Heart right ventricle (tissue), 16 donors: ENCODE results near the gene EZR. TPM values are rescaled to one million over a fixed set of nuclear protein-coding genes. Genes with fewer than 3 reads are reported as not detected.

Experiments
- ATAC-seq, 8 donors: fragments of 200-7000 bp; cut with Tn5 transposase; one replicate each; pipeline ENCODE4 v1.9.1; 2020; ENCODE audit warnings: mild to moderate bottlenecking in 8 of 8, moderate library complexity in 8 of 8, moderate number of reproducible peaks in 1 of 8
- DNase-seq, 2 donors: peaks; one replicate each; pipeline ENCODE4 v3.0.0-alpha.2; 2020
- H3K27ac ChIP-seq, 10 donors: fragments of 200-600 bp; sonication (generic) in 2 of 10; one replicate each; pipeline versions ENCODE4 v1.5.0 to v1.8.0; 2020 to 2022; ENCODE audit warnings: mild to moderate bottlenecking in 3 of 10
- H3K27me3 ChIP-seq, 7 donors: fragments of 200-600 bp; one replicate each; pipeline ENCODE4 v1.8.0; 2021 to 2022; ENCODE audit warnings: mild to moderate bottlenecking in 2 of 7
- H3K36me3 ChIP-seq, 9 donors: fragments of 200-600 bp; sonication (generic) in 1 of 9; one replicate each; pipeline versions ENCODE4 v1.5.0 to v1.8.0; 2020 to 2022; ENCODE audit warnings: mild to moderate bottlenecking in 2 of 9
- H3K4me1 ChIP-seq, 9 donors: fragments of 200-600 bp; sonication (generic) in 1 of 9; one replicate each; pipeline versions ENCODE4 v1.5.0 to v1.8.0; 2020 to 2022; ENCODE audit warnings: mild to moderate bottlenecking in 4 of 9
- H3K4me3 ChIP-seq, 10 donors: fragments of 200-600 bp; sonication (generic) in 2 of 10; one replicate each; pipeline versions ENCODE4 v1.5.0 to v1.8.0; 2020 to 2022; ENCODE audit warnings: mild to moderate bottlenecking in 7 of 10, moderate library complexity in 2 of 10
- H3K9me3 ChIP-seq, 11 donors: fragments of 200-600 bp in 10 of 11; sonication (generic) in 2 of 11; one replicate each; pipeline versions ENCODE4 v1.5.0 to v1.8.0; 2013 to 2022; ENCODE audit warnings: mild to moderate bottlenecking in 2 of 11, control low read depth in 1 of 11, moderate library complexity in 1 of 11
- WGBS, 2 donors: extraction: QIAGEN DNeasy Blood & Tissue Kit; methylation state at CpG; one replicate each; pipeline ENCODE4 v1.1.7; 2013; ENCODE audit warnings: inconsistent platforms in 1 of 2; 5-methylcytosine and 5-hydroxymethylcytosine counted together
- intact Hi-C, 10 donors: fragments of 100-400 bp; cut with DNase I; formaldehyde crosslinking; loops; one replicate each; pipeline versions ENCODE4 v1.11.1 to v1.14.2; 2022
- polyA plus RNA-seq, 2 donors: library from polyadenylated mRNA; stranded (reverse); fragments of 200-250 nt; gene quantifications; one replicate each; pipeline ENCODE4 v1.2.3, GENCODE V29; 2013
- total RNA-seq, 10 donors: library from RNA; stranded (reverse); fragmentation: NEBNext Ultra II Directional in 3 of 10; extraction: Animal tissue kit (Norgen Biotek cat#: 25700) in 3 of 10; gene quantifications; one replicate each; pipeline versions ENCODE4 v1.2.1 to v1.2.4, GENCODE V29; 2021 to 2023
- TF ChIP-seq, protein P1 (sequence below), 9 donors: fragments of 200-600 bp; sonication (generic) in 2 of 9; IDR thresholded peaks; one replicate each; pipeline versions ENCODE4 v1.5.0 to v1.8.0; 2021 to 2022; ENCODE audit warnings: antibody characterized with exemption in 9 of 9, mild to moderate bottlenecking in 5 of 9, moderate library complexity in 1 of 9
- donor health status: Arrhythmogenic right ventricular cardiomyopathy.
- donor health status: ischemic (EF 13 %, LVEDD 7.1; RV severe dilation, severe dysfunction).
- donor health status: healthy with polysubstance abuse.
- donor health status: DM: no; HTN: yes; CAD: no.
- donor health status: DM: no; HTN: no; CAD: no.
- donor health status: ischemic (EF 25% LVEDD 6.9; RV normal size, moderate dysfunction).
- donor health status: ischemic (EF 25% LVEDD 5.7; RV mildly dilated, moderate dysfunction).
- donor health status: healthy.
- donor health status: DM: yes; HTN: yes; CAD: no.
- donor health status: Ischemic cardiomyopathy.
- donor health status: ischemic (EF 35%, LVEDD 5.7; RV mildly dilated, moderate dysfunction).
- donor health status: nonischemic (EF 11% LVEDD 7.7; RV severe dilation, severe dysfunction).
- donor health status: DM: yes; HTN: yes; CAD: no.
- donor health status: PGD.
- donor health status: ischemic (EF 29% LVEDD 5.4; RV normal size, mild dysfunction).
- donor health status: nonischemic (EF 23%, LVEDD 6.1; RV moderate dilation, normal function).

Gene EZR
- total and polyA plus RNA-seq, 12 donors = 90.3 to 322 (median 186) TPM

DNA sequence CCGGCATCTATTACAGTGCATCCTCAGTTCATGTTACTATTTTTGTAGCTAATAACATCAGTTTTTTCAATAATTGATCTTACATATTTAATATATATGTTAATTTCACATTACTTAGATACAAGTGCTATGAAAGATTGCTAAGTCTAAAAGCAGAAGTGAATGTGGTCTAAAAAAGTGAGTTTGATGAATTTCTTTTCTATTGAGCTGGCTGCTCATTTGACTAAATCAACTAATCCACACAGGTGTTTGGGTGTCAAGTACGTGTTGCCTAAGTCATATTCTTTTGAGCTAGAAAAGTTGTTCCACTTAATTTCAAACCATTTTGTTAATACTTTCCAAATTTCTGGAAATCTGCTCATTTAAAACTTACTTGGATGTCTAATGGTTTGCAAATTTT lies 46.6 kb upstream of the EZR start:
- Histone ChIP-seq H3K4me3 (no peak overlapping the region), H3K36me3 (no peaks in the 10 kb centered on the region), H3K27ac (no peak overlapping the region), H3K4me1 (peaks cover 0 to 14% (median 3%) of the 10 kb centered on the region in 9 donors), H3K9me3 (peaks cover 0 to 4% (median 0%) of the 10 kb centered on the region in 11 donors), H3K27me3 (no peaks in the 10 kb centered on the region)
- ATAC-seq = no peak
- intact Hi-C loops = loop anchor here in 2 of 10 donors (5.0 kb wide), 1 partner anchor 48 kb away; the partner anchor contains the start of gene EZR (in 2 of the 2)
- no peak for DNase-seq
- WGBS, 2 donors = 82 to 87% methylated on average over 2 of the region's 2 CpGs
- TF ChIP-seq, protein P1, sequence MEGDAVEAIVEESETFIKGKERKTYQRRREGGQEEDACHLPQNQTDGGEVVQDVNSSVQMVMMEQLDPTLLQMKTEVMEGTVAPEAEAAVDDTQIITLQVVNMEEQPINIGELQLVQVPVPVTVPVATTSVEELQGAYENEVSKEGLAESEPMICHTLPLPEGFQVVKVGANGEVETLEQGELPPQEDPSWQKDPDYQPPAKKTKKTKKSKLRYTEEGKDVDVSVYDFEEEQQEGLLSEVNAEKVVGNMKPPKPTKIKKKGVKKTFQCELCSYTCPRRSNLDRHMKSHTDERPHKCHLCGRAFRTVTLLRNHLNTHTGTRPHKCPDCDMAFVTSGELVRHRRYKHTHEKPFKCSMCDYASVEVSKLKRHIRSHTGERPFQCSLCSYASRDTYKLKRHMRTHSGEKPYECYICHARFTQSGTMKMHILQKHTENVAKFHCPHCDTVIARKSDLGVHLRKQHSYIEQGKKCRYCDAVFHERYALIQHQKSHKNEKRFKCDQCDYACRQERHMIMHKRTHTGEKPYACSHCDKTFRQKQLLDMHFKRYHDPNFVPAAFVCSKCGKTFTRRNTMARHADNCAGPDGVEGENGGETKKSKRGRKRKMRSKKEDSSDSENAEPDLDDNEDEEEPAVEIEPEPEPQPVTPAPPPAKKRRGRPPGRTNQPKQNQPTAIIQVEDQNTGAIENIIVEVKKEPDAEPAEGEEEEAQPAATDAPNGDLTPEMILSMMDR (IDR thresholded peaks at IDR 0.05) = no peak

- no peaks in the 10 kb centered on the region for H3K4me1 ChIP-seq
- intact Hi-C loops = no loop called here
- H3K27me3 ChIP-seq = no peaks in the 10 kb centered on the region
- no peak for ATAC-seq
- 92 to 93% methylated on average over 4 of the region's 4 CpGs for WGBS, 2 donors
- TF ChIP-seq, protein P1 (IDR thresholded peaks at IDR 0.05) = no peak
- H3K36me3 ChIP-seq = no peaks in the 10 kb centered on the region
- H3K9me3 ChIP-seq = peaks cover 0 to 4% (median 0%) of the 10 kb centered on the region in 11 donors
- no peak overlapping the region for H3K27ac ChIP-seq
- no peak for DNase-seq
- no peak overlapping the region for H3K4me3 ChIP-seq
Observed at GRCh38 chr6:158863646-158864045, 44.5 kb upstream of the EZR start.

DNA sequence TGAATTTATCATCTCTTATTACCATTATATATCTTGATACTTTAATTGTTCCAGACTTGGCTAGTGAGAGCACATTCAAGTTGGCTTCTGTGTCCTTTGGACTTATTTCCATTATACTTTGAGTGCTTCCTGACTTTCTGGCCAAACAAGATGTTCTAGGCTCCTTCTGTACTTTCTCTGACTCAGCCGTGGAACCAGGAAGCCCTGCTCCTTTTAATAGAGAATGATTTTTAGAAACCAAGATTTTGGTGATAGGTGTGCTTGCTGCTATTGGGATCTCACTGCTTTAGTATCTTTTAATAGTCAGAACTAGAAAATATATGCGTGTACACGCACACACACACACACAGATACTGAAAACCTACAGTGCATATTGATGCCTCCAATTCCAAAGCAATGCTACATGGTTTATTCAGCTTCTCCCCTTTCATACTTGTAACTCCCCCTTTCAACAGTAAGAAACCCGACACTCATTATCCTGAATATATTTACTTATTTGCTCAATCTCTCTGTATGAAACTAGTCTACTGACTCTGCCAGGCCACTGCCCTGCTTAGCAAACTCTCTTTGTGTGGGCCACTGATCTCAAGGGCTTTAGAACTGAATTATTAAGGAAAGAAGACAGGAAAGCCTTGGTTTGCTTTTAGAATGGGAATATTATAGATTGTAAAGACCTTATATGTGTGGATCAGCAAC lies 42.7 kb upstream of the EZR start:
- no peak for ATAC-seq
- no peaks in the 10 kb centered on the region for H3K4me1 ChIP-seq
- TF ChIP-seq, protein P1 (IDR thresholded peaks at IDR 0.05) = no peak
- no peak for DNase-seq
- H3K4me3 ChIP-seq = no peak overlapping the region
- no peaks in the 10 kb centered on the region for H3K36me3 ChIP-seq
- intact Hi-C loops = no loop called here
- no peaks in the 10 kb centered on the region for H3K27me3 ChIP-seq
- no peak overlapping the region for H3K27ac ChIP-seq
- WGBS, 2 donors = 81 to 82% methylated on average over 4 of the region's 4 CpGs
- no peaks in the 10 kb centered on the region for H3K9me3 ChIP-seq

- 68 to 87% methylated on average over 6 of the region's 6 CpGs for WGBS, 2 donors
- intact Hi-C loops = no loop called here
- no peaks in the 10 kb centered on the region for H3K9me3 ChIP-seq
- H3K36me3 ChIP-seq = no peaks in the 10 kb centered on the region
- H3K4me1 ChIP-seq = peaks cover 0 to 7% (median 0%) of the 10 kb centered on the region in 9 donors
- H3K4me3 ChIP-seq = no peak overlapping the region
- TF ChIP-seq, protein P1 (IDR thresholded peaks at IDR 0.05) = no peak
- DNase-seq (no peak), ATAC-seq (no peak)
- H3K27me3 ChIP-seq = no peaks in the 10 kb centered on the region
- no peak overlapping the region for H3K27ac ChIP-seq
Observed at GRCh38 chr6:158860279-158860865, 41.2 kb upstream of the EZR start.
